ENCODE data around the gene WEE1. TPM values are rescaled to one million over a fixed set of nuclear protein-coding genes. Genes with fewer than 3 reads are reported as not detected.
A peak's percentile ranks its signal among the peaks of the same experiment; 100 is the strongest.

Gene WEE1
- total RNA-seq, 2 experiments from 2014 or later: 45.2 to 49.2 TPM

DNA sequence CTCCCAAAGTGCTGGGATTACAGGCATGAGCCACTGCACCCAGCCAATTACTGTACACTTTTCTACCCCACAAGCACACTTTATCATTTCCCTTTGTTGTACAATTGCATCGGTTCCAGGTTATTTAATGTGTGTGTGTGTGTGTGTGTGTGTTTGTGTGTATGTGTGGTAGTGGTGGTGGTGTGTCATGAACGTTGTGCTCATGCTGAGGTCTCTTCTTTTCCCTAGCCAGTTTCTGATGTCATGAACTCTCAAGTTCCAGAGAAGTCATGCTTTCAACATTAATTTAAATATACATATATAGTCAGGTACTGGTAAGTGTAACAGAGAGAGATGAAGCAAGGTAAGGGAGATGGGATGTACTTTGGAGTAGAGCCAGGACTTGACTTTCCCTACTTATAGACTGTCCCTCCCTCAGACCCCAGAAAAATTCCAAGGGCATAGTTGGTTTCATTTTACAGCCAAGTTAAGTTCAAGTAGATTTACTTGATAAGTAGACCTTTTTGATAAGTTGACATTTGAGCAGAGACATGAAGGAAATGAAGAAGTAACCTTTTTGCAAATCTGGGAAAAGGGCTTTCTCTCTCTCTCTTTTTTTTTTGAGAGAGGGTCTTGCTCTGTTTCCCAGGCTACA lies 42.7 kb downstream of the WEE1 start:
- Mint-ChIP-seq H3K9me3 (no peaks in the 10 kb centered on the region), H3K4me1 (ENCODE audit: low read depth) (peaks cover 34% of the 10 kb centered on the region), H3K4me3 (no peak overlapping the region), H3K27ac (peak overlapping the region; percentile 43), H3K27me3 (no peaks in the 10 kb centered on the region), H3K36me3 (ENCODE audit: low read depth) (no peaks in the 10 kb centered on the region)
- ATAC-seq (no peak), DNase-seq (no peak)
- ChIA-PET CTCF (interaction anchor here (1.3 to 1.9 kb wide), 2 partner anchors 109 to 143 kb away, joined by 3 to 7 read pairs; no protein-coding TSS in a partner anchor), POLR2A (interaction anchor here (0.8 kb wide), 1 partner anchor 37 kb away, joined by 3 read pairs; no protein-coding TSS in a partner anchor)
- intact Hi-C loops (cut with micrococcal nuclease): loop anchor here (10.0 kb wide), 1 partner anchor 679 kb away; the partner anchor contains the start of gene SBF2
- no peak for TF ChIP-seq CTCF (IDR thresholded peaks at IDR 0.05)

- no peaks in the 10 kb centered on the region for H3K27me3 Mint-ChIP-seq
- H3K4me1 Mint-ChIP-seq (ENCODE audit: low read depth): peaks cover 32% of the 10 kb centered on the region
- no peaks in the 10 kb centered on the region for H3K36me3 Mint-ChIP-seq (ENCODE audit: low read depth)
- ATAC-seq (no peak), DNase-seq (peak; percentile 59)
- H3K4me3 Mint-ChIP-seq: no peak overlapping the region
- no peak overlapping the region for H3K27ac Mint-ChIP-seq
- H3K9me3 Mint-ChIP-seq: no peaks in the 10 kb centered on the region
- POLR2A ChIA-PET: interaction anchor here (0.8 to 0.9 kb wide), 2 partner anchors 16 to 37 kb away, joined by 3 read pairs; no protein-coding TSS in a partner anchor
- CTCF ChIA-PET: interaction anchor here (1.3 to 1.9 kb wide), 2 partner anchors 110 to 142 kb away, joined by 3 to 7 read pairs; no protein-coding TSS in a partner anchor
- intact Hi-C loops (cut with micrococcal nuclease): loop anchor here (10.0 kb wide), 1 partner anchor 678 kb away; the partner anchor contains the start of gene SBF2
- no peak for TF ChIP-seq CTCF (IDR thresholded peaks at IDR 0.05)
Measured at GRCh38 chr11:9616858-9617257, 43.4 kb downstream of the WEE1 start.

- Mint-ChIP-seq H3K27ac (no peak overlapping the region), H3K36me3 (ENCODE audit: low read depth) (no peaks in the 10 kb centered on the region), H3K9me3 (no peaks in the 10 kb centered on the region), H3K4me3 (no peak overlapping the region), H3K27me3 (no peaks in the 10 kb centered on the region), H3K4me1 (ENCODE audit: low read depth) (peaks cover 29% of the 10 kb centered on the region)
- ChIA-PET POLR2A (interaction anchor here (0.6 to 1.3 kb wide), 4 partner anchors 13 to 140 kb away, joined by 3 to 4 read pairs (median 3); no protein-coding TSS in a partner anchor), CTCF (interaction anchor here (1.7 to 1.9 kb wide), 2 partner anchors 83 to 141 kb away, joined by 6 to 7 read pairs; no protein-coding TSS in a partner anchor)
- no peak for TF ChIP-seq CTCF (IDR thresholded peaks at IDR 0.05)
- no peak for ATAC-seq
- DNase-seq: no peak
- intact Hi-C loops (cut with micrococcal nuclease): loop anchor here (10.0 kb wide), 1 partner anchor 677 kb away; the partner anchor contains the start of gene SBF2
Measured at GRCh38 chr11:9617940-9618339, 44.5 kb downstream of the WEE1 start.

DNA sequence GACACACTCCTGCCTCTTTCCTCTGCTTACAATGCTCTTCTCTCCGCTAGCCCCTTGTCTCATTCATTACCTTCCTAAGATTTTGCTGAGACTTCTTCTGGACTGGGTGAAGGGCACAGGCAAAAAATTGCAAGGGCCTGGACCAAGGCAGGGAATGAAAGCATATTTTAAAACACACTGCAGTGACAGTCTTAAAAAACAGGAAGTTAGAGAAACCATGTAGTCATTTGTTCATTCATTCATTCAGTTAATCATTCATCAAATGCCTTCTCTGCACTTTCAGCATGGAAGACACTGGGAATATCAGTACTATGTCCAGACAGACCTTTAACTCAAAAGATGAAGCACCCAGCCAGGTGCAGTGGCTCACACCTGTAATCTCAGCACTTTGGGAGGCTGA lies 45.5 kb downstream of the WEE1 start:
- POLR2A ChIA-PET: no interaction called here
- CTCF ChIA-PET: interaction anchor here (0.9 to 1.7 kb wide), 4 partner anchors 10 to 129 kb away, joined by 3 to 6 read pairs (median 3); no protein-coding TSS in a partner anchor

More for the DNA sequence above, 45.5 kb downstream of the WEE1 start:
- no peak overlapping the region for H3K4me3 Mint-ChIP-seq
- H3K36me3 Mint-ChIP-seq (ENCODE audit: low read depth): no peaks in the 10 kb centered on the region
- H3K27me3 Mint-ChIP-seq: no peaks in the 10 kb centered on the region
- peaks cover 21% of the 10 kb centered on the region for H3K4me1 Mint-ChIP-seq (ENCODE audit: low read depth)
- no peaks in the 10 kb centered on the region for H3K9me3 Mint-ChIP-seq
- ATAC-seq (no peak), DNase-seq (no peak)
- intact Hi-C loops (cut with micrococcal nuclease): loop anchor here (10.0 kb wide), 1 partner anchor 676 kb away; the partner anchor contains the start of gene SBF2
- TF ChIP-seq CTCF (IDR thresholded peaks at IDR 0.05): no peak
- no peak overlapping the region for H3K27ac Mint-ChIP-seq

Data from activated CD8-positive, alpha-beta T cell treated with anti-CD3 and anti-CD28 coated beads for 36 hours (primary cell).